ENCODE data around the gene RNF220.

- TF ChIP-seq, protein P1, sequence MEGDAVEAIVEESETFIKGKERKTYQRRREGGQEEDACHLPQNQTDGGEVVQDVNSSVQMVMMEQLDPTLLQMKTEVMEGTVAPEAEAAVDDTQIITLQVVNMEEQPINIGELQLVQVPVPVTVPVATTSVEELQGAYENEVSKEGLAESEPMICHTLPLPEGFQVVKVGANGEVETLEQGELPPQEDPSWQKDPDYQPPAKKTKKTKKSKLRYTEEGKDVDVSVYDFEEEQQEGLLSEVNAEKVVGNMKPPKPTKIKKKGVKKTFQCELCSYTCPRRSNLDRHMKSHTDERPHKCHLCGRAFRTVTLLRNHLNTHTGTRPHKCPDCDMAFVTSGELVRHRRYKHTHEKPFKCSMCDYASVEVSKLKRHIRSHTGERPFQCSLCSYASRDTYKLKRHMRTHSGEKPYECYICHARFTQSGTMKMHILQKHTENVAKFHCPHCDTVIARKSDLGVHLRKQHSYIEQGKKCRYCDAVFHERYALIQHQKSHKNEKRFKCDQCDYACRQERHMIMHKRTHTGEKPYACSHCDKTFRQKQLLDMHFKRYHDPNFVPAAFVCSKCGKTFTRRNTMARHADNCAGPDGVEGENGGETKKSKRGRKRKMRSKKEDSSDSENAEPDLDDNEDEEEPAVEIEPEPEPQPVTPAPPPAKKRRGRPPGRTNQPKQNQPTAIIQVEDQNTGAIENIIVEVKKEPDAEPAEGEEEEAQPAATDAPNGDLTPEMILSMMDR (IDR thresholded peaks at IDR 0.05; ENCODE audit: insufficient read depth, low read depth, low read length) = no peak
- TF ChIP-seq EZH2 (IDR thresholded peaks at IDR 0.05; ENCODE audit: insufficient read depth, low read length) = no peak
Observed at GRCh38 chr1:44514673-44515072, 109.6 kb downstream of the RNF220 start.

All from astrocyte (in vitro differentiated cells and primary cell).